NCI-H345 treated with DMSO at 0.1 percent for 48 hours (cell line): ENCODE data around the gene SELENOO.

ENCODE experiments used
- DNase-seq: peaks from one replicate; lab custom pipeline; 2025; ENCODE audit not compliant: unreplicated experiment; lab: John Stamatoyannopoulos, UW

Gene SELENOO

DNA sequence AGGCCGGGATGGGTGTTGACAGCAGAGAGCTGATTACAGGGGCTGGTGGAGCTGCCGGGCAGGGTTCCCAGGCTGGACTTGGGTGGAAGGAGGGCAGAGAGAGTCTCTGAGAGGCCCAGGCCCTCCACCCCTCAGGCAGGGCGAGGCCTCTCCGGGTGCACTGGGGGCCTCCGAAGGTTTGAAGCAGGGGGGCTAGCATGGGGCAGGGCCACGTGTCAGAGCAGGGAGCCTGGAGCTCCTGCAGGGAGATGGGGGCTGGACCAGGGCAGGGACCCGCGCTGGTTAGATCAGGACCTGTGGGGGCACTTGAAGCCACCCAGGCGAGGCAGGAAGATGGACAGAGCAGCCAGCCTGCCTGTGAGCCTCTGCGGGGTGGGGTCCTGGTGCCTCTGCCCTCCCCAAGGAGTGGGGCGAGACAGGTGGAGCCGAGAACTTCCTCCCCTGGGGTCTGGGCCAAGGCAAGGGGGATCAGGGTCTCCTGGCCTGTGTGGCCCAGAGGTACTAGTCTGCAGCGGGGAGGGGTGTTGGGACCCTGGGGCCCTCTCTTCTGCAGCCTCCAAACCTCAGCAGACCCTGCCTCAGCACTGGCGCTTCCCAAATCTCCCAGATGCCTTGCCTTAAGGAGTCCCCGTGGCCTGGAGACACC lies 29.4 kb upstream of the SELENOO start:
- DNase-seq: no peak

DNA sequence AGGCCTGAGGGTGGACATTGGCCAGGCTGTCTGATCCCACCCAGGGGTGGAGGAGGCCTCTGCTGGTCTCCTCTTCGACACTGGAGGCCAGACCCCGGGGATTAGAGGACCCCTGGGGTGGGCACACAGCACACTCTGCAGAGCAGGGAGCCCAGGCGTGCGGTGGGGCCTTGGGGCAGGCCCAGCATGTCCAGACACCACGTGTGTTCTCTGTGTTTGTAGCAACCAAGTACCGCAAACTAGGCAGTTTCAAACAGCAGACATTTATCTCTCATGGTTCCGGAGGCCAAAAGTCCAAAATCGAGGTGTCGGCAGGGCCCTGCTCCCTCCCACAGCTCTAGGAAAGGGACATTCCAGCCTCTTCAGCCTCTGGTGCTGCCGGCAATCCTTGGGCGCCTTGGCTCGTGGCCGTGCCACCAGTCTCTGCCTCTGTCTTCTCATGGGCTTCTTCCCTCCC lies 28.8 kb upstream of the SELENOO start:
- no peak for DNase-seq

DNA sequence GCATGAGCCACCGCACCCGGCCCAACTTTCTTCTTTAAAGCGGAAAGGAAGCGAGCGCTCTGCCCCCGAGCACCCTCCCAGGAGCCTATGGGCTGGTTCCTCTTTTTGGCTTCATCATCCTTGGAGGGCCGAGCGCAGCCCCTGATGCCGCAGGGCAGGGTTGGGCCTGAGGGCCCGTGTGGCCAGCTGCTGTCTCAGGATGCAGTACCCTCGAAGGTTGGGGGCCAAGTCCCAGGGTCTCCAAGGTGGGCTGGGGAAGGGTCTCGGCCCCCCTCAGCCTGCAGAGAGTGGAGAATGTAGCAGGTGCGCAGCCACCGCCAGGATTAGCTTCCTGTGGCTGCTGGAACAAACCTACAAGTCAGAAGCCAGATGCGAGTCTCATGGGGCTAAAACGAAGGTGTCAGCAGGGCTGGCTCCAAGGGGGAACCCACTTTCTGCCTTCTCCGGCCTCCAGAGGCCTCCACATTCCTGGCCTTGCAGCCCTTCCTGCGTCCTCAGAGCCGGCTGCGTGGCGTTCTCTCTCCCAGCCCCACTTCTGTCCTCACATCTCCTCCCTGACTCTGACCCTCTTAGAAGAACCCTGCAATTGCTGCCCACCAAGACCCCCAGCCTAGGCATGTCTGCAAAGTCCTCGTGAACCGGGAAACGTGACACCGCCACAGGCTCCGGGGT lies 27.4 kb upstream of the SELENOO start:
- no peak for DNase-seq

DNA sequence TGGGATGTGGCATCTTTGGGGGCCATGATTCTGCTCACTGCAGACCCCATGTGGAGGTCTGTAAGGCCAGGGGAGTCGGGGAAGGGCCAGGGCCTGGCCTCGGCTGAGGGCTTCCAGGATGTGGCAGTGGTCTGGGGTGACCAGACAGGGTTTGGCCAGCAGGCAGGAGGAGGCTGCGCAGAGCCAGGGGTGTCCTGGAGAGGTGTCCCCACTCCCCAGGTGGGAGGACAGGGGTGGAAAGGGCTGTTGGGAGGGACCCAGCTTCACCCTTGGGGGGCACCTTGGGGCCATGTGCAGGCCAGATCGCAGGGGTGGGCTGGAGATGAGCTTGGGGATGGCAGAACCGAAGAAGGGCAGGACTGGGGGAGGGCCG lies 26.8 kb upstream of the SELENOO start:
- DNase-seq: no peak

DNA sequence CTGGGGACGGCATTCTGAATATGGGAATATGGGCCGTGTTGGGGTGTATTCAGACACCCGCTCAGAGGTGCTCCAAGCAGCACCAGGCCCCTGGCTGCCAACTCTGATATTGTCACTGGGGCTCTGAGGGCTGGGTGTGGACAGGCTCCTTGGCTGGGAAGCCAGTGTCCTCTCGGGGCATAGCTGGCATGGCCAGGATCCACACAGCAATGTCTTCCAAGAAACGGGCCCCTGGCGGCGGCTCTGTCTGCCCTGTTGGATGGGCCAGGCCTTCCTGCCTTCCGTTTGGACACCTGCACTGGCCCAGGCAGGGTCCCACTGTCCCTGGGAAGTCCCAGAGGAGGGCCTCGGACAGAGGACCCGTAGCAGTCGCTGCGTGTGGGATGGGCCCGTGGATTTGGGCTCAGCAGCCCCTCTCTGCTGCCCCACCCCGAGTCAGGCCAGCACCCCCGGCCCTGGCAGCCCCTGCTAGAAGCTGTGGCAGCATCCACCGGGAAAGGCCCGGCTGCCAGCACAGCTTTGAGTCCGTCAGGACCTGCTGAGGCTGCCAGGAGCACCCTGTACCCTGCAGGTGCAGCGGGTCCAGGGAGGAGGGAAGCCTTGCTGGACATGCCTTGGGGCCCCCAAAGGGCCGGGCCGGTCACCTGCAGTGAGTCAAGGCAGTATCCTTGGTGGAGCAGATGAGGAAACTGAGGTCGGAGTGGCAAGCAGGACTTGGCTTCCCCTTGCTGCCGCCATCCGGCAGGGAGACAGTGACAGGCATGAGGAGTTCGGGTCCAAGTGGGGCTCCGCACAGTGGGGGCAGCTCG lies 26.2 kb upstream of the SELENOO start:
- no peak for DNase-seq

DNA sequence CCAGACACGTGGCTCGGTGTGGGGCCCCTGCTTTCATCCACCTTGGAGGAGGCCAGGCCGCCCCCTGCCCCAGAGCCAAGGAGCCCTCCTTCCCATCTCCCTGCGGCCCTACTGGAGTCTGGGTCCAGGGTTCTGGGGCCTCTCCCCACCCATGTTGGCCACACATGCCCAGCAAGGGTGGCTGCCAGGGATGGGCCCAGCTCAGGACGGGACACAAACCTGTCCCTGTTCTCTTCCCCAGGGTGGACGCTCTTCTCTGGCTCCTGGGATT lies 25.7 kb upstream of the SELENOO start:
- no peak for DNase-seq

DNA sequence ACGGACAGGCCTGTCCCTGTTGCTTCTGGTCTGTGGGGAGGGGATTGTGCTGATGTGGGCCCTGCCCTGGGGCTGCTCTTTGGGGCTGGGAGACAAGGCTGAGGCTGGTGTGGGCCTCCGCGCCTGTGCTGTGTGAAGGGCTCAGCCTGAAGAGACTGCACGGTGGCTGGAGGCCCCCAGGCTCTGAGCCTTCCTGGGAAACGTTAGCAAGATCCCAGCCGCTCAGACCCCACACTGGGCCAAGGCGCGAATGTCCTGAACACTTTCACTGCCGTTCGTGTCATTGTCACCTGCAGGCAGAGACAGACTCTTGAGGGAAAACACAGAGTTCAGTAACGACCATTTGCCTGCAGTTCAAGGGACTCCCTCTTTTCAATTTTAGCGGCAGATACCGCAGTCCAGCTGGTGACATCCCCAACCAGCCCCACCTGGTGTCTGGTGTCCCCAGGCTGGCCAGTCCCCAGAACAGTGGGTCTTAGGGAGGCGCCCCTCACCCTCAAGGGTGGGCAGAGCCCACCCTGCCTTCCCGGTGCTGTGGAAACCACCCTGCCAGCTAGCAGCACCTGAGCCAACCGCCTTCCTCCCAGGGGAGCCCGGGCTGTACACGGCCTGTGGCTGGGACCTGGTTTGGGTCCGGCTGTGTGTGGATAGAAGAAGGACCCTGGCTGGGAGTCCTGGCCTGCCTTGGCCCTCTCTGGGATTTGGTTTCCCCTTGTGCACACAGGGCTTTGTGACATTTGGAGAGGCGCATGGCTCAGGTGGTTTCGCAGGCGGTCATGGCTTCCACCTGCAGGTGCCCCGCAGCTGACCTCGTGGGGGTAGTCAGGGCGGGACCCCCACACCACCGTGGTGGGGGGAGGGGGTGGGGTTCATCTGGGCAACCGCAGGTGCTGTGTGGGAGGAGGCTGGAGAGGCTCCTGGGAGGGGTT lies 24.6 kb upstream of the SELENOO start:
- DNase-seq: no peak

DNA sequence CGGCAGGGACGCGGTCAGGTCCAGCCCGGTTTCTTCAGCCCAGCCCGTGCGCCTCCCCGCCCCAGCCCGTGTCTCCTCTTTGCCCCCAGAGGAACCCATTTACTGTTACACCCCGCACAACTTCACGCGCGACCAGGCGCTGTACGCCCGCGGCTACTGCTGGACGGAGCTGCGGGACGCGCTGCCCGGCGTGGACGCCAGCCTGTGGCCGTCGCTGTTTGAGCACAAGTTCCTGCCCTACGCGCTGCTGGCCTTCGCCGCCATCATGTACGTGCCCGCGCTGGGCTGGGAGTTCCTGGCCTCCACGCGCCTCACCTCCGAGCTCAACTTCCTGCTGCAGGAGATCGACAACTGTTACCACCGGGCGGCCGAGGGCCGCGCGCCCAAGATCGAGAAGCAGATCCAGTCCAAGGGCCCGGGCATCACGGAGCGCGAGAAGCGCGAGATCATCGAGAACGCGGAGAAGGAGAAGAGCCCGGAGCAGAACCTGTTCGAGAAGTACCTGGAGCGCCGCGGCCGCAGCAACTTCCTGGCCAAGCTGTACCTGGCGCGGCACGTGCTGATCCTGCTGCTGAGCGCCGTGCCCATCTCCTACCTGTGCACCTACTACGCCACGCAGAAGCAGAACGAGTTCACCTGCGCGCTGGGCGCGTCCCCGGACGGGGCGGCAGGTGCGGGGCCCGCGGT lies 23.8 kb upstream of the SELENOO start:
- DNase-seq: no peak

DNA sequence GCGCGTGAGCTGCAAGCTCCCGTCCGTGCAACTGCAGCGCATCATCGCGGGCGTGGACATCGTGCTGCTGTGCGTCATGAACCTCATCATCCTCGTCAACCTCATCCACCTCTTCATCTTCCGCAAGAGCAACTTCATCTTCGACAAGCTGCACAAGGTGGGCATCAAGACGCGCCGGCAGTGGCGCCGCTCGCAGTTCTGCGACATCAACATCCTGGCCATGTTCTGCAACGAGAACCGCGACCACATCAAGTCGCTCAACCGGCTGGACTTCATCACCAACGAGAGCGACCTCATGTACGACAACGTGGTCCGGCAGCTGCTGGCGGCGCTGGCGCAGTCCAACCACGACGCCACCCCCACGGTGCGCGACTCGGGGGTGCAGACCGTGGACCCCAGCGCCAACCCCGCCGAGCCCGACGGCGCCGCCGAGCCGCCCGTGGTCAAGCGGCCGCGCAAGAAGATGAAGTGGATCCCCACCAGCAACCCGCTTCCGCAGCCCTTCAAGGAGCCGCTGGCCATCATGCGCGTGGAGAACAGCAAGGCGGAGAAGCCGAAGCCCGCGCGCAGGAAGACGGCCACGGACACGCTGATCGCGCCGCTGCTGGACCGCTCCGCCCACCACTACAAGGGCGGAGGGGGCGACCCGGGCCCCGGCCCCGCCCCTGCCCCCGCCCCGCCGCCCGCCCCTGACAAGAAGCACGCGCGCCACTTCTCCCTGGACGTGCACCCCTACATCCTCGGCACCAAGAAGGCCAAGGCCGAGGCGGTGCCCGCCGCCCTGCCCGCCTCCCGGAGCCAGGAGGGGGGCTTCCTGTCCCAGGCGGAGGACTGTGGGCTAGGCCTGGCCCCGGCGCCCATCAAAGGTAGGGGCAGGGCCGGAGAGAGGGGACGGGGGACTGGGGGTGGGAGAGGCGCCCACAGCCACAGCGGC lies 23.0 kb upstream of the SELENOO start:
- DNase-seq: no peak

DNA sequence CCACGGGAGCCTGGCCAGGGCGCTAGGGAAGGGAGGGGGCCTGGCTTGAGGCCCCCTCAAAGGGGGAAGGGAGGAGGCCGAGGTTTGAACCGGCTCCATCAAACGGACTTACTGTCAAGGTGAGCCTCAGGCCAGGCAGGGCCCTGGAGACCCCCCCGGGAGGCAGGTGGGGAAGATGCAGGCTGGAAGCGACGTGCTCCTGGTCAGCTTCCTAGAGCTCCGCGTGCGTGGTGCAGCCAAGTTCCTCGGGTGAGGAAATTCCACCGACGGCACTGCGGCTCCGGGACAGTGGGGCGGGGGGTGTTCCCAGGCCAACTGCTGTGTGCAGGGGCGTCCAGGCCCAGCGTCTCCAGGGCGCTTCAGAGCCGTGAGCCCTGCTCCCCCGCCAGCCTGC lies 22.3 kb upstream of the SELENOO start:
- no peak for DNase-seq

DNA sequence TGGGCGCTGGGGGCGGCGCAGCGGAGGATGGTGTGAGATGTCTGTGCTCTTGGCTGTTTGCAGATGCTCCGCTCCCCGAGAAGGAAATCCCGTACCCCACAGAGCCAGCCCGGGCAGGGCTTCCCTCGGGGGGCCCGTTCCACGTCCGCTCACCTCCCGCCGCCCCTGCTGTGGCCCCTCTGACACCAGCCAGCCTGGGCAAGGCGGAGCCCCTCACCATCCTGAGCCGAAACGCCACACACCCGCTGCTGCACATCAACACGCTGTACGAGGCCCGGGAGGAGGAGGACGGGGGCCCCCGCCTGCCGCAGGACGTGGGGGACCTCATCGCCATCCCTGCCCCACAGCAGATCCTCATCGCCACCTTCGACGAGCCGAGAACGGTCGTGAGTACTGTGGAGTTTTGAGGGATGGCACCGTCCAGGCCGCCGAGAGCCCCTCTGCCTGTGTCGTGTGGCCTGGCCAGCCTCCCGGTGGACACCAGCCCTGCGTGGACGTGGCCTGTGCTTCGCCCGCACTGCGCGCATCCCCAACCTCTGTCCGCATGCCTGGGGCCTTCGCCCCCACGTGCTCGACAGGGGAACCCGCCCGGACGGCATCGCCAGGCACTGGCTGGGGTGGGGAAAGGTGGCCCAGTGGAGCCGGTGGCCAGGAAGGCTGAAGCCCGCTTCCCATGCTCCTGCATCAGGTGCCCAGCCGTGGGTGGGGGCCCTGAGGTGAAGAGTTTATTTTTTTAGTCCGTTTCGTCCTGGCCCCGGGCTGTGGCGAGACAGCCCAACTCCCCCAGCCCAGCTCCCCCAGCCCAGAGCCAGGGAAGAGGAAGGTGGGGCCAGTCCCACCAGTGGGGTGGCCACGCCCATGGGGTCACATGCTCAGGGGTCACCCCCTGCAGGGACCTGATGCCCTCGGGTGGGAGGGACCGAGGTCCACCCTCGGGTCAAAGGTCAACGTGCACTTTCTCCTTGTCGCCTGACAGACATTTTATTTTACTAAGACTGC lies 21.6 kb upstream of the SELENOO start:
- DNase-seq: no peak

DNA sequence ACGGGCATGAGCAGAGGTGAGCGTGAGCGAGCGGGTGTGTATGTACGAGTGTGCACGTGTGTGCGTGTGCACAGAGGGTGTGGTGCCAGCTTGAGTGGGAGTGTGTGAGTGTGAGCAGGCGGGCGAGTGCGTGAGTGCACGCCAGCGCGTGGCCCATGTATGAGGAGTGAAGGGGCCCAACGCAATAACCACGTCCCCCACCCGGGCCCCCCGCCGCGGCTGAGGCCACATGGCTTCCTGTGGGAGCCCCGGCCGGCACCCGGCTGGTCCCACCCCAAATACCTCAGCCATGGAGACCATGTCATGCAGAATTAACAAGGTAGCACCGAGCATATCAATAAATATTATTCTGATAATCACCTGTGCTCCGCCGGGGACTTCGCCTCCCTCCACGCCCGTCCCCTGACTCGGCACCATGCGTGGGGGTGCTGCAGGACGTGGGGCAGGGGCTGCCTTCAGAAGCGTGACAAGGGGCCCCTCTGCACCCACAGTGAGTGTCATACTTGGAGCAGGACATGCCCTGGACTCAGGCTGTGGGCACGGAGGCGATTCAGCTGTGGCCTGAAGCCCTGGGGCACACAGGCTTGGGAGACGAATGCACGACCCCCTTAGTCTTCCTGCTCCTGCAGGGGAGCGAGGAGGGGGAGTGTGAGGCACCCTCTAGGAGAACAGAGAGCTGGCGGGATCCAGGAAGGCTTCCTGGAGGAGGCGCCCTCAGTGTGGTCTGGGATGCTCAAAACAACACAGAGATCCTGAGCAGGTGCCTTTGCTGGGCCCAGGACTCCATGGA lies 20.7 kb upstream of the SELENOO start:
- no peak for DNase-seq

DNA sequence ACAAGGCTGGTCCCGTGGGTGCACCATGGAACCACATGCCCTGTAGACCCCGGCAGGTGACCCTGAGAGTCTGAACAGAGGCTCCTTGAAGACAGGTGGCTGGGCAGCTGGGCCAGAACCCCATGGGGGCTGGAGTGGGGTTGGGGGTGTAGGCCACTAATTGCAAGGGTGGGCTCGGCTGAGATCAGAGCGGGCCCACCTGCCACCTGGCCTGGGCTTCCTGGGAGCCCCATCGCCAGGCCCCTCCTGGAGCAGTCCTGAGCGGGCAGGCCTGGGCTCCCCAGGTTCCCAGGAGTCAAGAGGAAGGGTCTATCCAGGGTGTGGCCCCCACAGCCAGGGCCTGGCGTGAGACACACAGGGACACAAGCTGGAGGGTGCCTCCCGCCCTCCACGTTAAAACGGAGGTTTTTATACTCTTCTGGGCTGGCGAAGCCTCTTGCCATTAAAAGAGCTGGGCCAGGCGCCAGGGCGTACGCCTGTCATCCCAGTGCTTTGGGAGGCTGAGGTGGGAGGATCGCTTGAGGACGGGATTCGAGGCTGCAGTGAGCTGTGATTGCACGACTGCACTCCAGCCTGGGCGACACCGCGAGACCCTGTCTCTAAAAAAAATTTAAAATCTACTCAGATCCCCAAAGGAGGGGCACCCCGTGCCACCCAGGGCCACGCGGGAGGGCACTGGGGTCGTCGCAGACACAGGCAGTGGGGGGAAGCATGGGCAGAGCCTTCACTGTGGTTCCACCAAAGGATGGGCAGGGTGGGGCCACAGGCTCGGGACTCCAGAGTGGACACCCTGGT lies 19.9 kb upstream of the SELENOO start:
- DNase-seq: no peak

DNA sequence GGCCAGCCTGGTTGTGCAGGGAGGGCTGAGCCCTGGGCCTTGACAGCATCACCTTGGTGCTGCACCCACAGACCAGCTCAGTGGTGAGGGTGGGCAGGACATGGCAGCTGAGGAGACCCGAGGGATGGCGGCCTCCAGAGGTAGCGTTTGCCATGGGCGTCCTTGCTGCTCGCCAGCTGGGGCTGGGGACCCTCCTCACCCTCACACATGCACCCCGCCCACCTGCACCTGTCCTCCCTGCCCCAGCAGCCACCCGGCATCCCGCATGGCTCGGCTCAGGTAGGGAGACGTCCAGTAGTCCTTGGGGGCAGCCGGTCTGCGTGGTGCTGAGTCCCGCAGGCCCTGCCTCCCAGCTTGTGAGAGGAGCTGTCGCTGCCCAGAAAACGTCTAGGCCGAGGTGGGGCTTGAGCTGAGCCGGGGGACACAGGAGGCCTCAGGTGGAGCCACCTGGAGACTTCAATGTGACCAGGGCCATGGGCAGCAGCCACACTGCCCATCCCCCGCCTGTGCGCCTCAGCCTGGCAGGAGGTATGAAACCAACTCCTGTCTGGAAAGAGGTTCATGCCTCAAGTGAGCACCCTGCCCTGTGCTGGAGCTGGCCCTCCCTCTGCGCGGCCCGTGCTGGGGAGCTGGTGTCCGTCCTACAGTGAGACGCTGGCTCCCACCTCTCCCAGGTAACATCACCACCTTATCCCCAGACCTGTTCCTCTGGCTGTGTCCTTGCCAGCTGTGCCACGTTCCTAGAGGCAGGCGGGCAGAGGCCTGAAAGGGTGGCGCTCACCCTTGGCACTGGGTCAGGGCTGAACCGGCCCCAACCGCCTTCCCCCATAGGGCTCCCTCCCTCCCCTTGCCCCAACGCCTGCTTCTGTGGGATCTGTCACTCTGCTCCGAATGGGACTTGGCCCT lies 18.4 kb upstream of the SELENOO start:
- DNase-seq: no peak

DNA sequence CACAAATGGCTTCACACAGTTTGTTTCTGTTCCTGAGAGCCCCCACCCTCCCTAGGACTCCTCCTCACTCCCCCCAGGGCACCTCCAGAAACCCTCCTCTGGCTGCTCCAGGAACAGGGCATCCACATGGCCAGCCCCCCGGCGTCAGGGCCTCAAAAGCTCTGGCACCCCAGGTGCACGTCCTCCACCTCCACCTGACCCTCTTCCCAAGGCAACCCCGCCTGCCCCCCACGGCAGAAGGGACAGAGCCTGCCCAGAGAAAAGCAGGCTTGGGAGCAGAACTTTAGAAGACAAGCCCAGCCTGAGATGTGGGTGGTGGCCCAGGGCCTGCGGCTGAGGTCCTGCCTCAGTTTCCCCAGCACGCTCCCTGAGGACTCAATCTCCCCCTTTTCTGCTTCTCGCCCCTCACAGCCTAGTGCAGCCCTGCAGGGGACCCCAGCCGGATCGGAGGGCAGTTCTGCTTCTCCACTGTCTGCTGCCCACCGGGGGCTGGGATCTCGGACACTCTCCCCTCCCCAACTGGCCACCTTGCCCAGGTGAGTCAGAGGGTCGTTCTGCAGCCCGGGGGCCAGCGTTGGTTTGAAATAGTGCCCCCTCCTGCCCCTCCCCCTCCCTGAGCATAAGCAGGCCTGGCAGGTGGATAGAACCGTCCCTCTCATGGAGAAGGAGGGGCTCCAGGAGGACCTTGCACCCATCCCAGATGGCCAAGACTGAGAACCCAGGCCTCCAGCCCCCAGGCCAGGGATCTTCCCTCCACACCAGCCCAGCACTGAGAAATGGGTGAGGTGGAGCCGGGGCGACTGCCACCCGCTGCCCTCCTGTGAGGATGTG lies 17.5 kb upstream of the SELENOO start:
- no peak for DNase-seq
